Testis (tissue), 3 donors: ENCODE measurements around the gene IQGAP3. TPM values are rescaled to one million over a fixed set of nuclear protein-coding genes. Genes with fewer than 3 reads are reported as not detected.

ENCODE experiments used
- DNase-seq: peaks from one replicate; pipeline ENCODE4 v3.0.0-alpha.2; 2019
- H3K27ac ChIP-seq, 2 donors: fragments of 200-600 bp; sonication (generic); one replicate each; pipeline ENCODE4 v1.5.1; 2019
- H3K27me3 ChIP-seq: fragments of 200-600 bp; sonication (generic); one replicate; pipeline ENCODE4 v1.5.1; 2019
- H3K36me3 ChIP-seq: fragments of 200-600 bp; sonication (generic); one replicate; pipeline ENCODE4 v1.5.1; 2017; ENCODE audit warnings: low read depth; ENCODE audit errors: missing control alignments
- H3K4me1 ChIP-seq: fragments of 200-600 bp; sonication (generic); one replicate; pipeline ENCODE4 v1.5.1; 2019
- H3K4me3 ChIP-seq, 2 donors: fragments of 200-600 bp; sonication (generic); one replicate each; pipeline ENCODE4 v1.5.1; 2017 to 2019
- H3K9me3 ChIP-seq: fragments of 200-600 bp; sonication (generic); one replicate; pipeline ENCODE4 v1.5.1; 2017
- CTCF ChIP-seq, 3 experiments: fragments of 450-650 bp in 2 of 3; fragments of 200-600 bp in 1 of 3; sonication (generic) in 1 of 3; IDR thresholded peaks; one replicate each; pipeline ENCODE4 v1.5.1; 2016 to 2019; ENCODE audit warnings: antibody characterized with exemption in 3 of 3, mild to moderate bottlenecking in 2 of 3, moderate library complexity in 1 of 3
- POLR2A ChIP-seq: fragments of 450-650 bp; IDR thresholded peaks from one replicate; pipeline ENCODE4 v1.6.1; 2017; ENCODE audit warnings: antibody characterized with exemption, mild to moderate bottlenecking, moderate library complexity
- WGBS, 2 donors: methylation state at CpG; one replicate each; pipeline ENCODE4 v1.1.5; 2018; 5-methylcytosine and 5-hydroxymethylcytosine counted together
- intact Hi-C: fragments of 100-400 bp; cut with DNase I; formaldehyde crosslinking; loops from one replicate; pipeline ENCODE4 v1.15.1; 2023; ENCODE audit warnings: low total_unique reads
- polyA plus RNA-seq: library from polyadenylated mRNA; stranded (reverse); fragments of 350-450 nt; fragmentation: Illumina TruSeq; extraction: RNeasy Lipid Tissue Mini Kit (QIAGEN cat#74804); gene quantifications from one replicate; pipeline ENCODE4 v1.2.3, GENCODE V29; 2014; ENCODE audit warnings: low read depth, low replicate concordance; ENCODE audit not compliant: insufficient read depth
- total RNA-seq, 2 donors: library from RNA; depleted of rRNA; stranded (reverse); fragments of >200 nt; gene quantifications; one replicate each; pipeline ENCODE4 v1.2.3, GENCODE V29; 2016

The IQGAP3 gene
- total and polyA plus RNA-seq, 3 donors from 2014 or later: 5.6 to 13.4 (median 8.2) TPM

- Histone ChIP-seq H3K9me3 (no peaks in the 10 kb centered on the region), H3K36me3 (no peaks in the 10 kb centered on the region), H3K27me3 (no peaks in the 10 kb centered on the region), H3K4me1 (peaks cover 7% of the 10 kb centered on the region), H3K27ac (no peak overlapping the region), H3K4me3 (no peak overlapping the region)
- no peak for DNase-seq
- intact Hi-C loops: no loop called here
- 93 to 94% methylated on average over 4 of the region's 4 CpGs for WGBS, 2 donors
- no peak for TF ChIP-seq CTCF (IDR thresholded peaks at IDR 0.05)
- no peak for TF ChIP-seq POLR2A
Measured at GRCh38 chr1:156598731-156599432, 26.5 kb upstream of the IQGAP3 start.

GRCh38 chr1:156598125-156598524, 25.8 kb upstream of the IQGAP3 start:
- no peaks in the 10 kb centered on the region for H3K36me3 ChIP-seq
- no peak overlapping the region for H3K4me3 ChIP-seq
- WGBS, 2 donors: 88 to 91% methylated on average over 5 of the region's 5 CpGs
- H3K27ac ChIP-seq: no peak overlapping the region
- TF ChIP-seq POLR2A (no peak), CTCF (IDR thresholded peaks at IDR 0.05) (no peak)
- peaks cover 7% of the 10 kb centered on the region for H3K4me1 ChIP-seq
- H3K9me3 ChIP-seq: no peaks in the 10 kb centered on the region
- no peaks in the 10 kb centered on the region for H3K27me3 ChIP-seq
- DNase-seq: no peak
- intact Hi-C loops: no loop called here

GRCh38 chr1:156596426-156596825, 24.1 kb upstream of the IQGAP3 start:
- no peaks in the 10 kb centered on the region for H3K27me3 ChIP-seq
- intact Hi-C loops: no loop called here
- peaks cover 16% of the 10 kb centered on the region for H3K4me1 ChIP-seq
- no peaks in the 10 kb centered on the region for H3K9me3 ChIP-seq
- H3K36me3 ChIP-seq: no peaks in the 10 kb centered on the region
- 82 to 92% methylated on average over 3 of the region's 3 CpGs for WGBS, 2 donors
- DNase-seq: no peak
- H3K4me3 ChIP-seq: no peak overlapping the region
- H3K27ac ChIP-seq: no peak overlapping the region
- TF ChIP-seq CTCF (IDR thresholded peaks at IDR 0.05) (no peak), POLR2A (no peak)

GRCh38 chr1:156595016-156595415, 22.7 kb upstream of the IQGAP3 start:
- intact Hi-C loops: no loop called here
- DNase-seq: no peak
- no peaks in the 10 kb centered on the region for H3K36me3 ChIP-seq
- no peak overlapping the region for H3K4me3 ChIP-seq
- TF ChIP-seq CTCF (IDR thresholded peaks at IDR 0.05) (no peak), POLR2A (no peak)
- H3K4me1 ChIP-seq: peaks cover 18% of the 10 kb centered on the region
- no peaks in the 10 kb centered on the region for H3K9me3 ChIP-seq
- H3K27me3 ChIP-seq: no peaks in the 10 kb centered on the region
- H3K27ac ChIP-seq: no peak overlapping the region
- 90 to 95% methylated on average over 2 of the region's 2 CpGs for WGBS, 2 donors

- DNase-seq: no peak
- intact Hi-C loops: no loop called here
- Histone ChIP-seq H3K36me3 (no peaks in the 10 kb centered on the region), H3K27me3 (no peaks in the 10 kb centered on the region), H3K9me3 (no peaks in the 10 kb centered on the region), H3K4me1 (peaks cover 21% of the 10 kb centered on the region), H3K4me3 (no peak overlapping the region), H3K27ac (no peak overlapping the region)
- no peak for TF ChIP-seq POLR2A
- TF ChIP-seq CTCF (IDR thresholded peaks at IDR 0.05): no peak
- WGBS, 2 donors: 50 to 60% methylated on average over 3 of the region's 3 CpGs
Measured at GRCh38 chr1:156594190-156594589, 21.8 kb upstream of the IQGAP3 start.
